ENCODE results near the gene DLGAP1.

The DLGAP1 gene

DNA sequence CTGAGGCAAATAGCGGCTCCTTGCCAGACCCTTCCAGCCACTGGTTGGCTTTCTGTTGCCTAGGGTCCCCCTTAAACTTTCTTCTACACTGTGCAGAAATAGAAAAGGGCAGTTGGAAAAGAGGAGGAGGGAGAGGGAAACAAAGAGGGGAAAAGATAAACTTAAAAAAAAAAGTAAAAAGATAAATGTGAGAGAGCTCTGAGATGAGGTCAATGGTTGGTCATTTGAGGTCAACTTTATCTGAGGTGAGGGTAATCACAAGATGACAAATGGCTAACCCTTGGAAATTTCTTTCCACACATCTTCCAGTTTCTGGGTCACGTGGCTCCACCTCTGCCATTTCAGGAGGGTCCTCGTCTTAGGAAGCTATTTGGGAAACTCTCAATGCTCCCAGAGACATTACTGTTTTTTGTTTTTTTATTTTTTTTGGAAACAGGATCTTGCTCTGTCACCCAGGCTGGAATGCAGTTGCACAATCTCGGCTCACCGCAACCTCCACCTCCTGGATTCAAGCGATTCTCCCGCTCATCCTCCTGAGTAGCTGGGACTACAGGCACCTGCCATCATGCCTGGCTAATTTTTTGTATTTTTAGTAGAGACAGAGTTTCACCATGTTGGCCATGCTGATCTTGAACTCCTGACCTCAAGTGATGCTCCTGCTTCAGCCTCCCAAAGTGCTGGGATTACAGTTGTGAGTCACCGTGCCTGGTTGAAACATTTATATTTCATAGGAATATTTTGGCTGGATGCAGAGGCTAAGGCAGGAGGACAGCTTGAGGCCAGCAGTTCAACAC is 805.3 kb downstream of the DLGAP1 start:
- no peak for DNase-seq (ENCODE audit: low read depth in 1 of 2, low spot score in 1 of 2)

DNA sequence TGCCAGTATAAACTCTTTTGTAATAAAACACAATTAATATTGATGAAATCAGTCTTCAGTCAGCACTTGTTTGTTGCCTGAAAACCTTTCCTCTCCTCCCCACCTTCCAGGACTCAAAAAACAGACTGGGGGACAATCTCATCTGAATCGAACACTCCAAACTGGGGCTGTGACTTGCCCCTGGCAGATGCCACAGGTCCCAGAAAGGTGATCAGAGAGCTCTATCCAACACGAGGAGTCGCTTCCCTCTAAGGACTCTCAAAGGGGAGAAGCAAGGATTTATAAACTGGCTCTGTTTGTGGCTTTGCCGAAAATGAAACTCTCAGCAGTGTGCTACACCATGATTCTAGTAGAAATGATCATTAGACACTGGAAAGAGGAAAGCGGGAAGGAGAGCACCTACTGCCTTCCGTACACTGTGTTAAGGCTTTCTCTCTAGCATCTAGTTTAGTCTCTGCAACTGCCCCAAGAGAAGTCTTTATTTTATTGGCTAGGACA is 805.9 kb downstream of the DLGAP1 start:
- no peak for DNase-seq (ENCODE audit: low read depth in 1 of 2, low spot score in 1 of 2)

GRCh38 chr18:3648641-3649040 is 806.5 kb downstream of the DLGAP1 start:
- DNase-seq (ENCODE audit: low read depth in 1 of 2, low spot score in 1 of 2), result no peak

DNA sequence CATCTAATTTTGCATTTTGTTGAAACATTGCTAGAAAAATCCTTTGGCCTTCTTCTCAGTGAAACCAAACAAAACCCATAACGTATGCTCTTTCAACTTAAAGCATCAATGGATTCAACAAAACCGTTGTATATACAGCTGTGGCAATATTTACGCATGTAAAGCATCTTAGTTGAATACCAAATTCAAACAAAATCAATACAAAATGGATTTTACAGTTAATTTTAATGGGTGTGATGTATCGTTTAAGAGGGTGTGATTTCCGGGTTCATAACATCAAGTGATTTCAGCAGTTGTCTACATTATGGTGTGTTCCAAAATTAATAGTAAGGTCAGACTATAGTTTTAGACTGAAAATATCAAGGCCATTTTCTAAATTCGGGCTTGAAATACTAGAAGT is 806.9 kb downstream of the DLGAP1 start:
- no peak for DNase-seq (ENCODE audit: low read depth in 1 of 2, low spot score in 1 of 2)

- no peak for DNase-seq (ENCODE audit: low read depth in 1 of 2, low spot score in 1 of 2)
Observed at GRCh38 chr18:3647636-3648035, 807.5 kb downstream of the DLGAP1 start.

DNA sequence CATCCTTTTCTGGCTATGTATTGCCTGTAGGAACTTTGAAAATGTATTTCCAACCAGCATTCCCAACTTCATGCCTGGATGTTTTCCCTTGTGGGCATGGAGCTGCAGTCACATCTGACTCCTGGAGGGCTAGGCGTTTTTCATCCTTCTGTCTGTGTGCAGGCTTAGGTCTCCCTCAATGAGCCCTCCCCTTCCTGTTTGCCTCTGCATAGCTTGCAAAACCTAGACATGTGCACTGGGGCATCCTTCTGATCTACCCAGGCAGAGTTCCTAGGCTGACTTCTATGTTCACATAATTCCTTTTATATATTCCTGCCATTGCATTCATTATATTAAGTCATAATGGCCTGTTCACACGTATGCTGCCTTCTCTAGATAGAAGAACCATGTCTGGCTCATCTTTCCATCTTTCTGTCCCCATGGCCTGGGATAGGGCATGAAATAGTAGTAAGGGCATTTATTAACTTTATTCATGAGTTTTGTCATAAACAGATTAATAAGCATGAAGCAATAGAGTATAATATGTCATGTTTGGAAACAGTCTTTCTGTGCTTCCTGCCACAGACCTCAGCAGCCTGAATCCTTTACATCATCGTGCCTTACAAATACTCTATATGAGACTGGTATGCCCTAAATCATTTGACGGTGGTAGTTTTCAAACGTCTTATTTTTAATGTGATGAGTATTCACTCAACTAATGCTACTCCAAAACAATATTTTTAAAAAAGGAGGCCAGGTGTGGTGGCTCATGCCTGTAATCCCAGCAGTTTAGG is 809.5 kb downstream of the DLGAP1 start:
- no peak for DNase-seq (ENCODE audit: low read depth in 1 of 2, low spot score in 1 of 2)

GRCh38 chr18:3634250-3634939 is 820.7 kb downstream of the DLGAP1 start:
- DNase-seq (ENCODE audit: low read depth in 1 of 2, low spot score in 1 of 2), result no peak

DNA sequence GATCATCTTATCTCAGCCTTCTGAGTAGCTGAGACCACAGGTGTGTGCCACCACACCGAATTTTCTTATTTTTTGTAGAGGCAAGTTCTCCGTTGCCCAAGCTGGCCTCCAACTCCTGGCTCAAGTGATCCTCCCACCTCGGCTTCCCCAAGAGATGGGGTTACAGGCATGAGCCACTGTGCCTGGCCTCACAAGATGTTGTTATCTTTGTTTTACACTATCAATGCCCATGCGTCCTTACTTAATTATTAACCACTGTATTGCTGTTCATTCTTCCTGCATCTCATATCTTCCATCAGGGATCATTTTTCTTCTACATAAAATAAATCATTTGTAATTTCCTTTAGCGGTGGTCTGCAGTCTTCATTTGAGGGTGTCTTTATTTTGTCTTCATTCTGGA is 823.2 kb downstream of the DLGAP1 start:
- DNase-seq (ENCODE audit: low read depth in 1 of 2, low spot score in 1 of 2), result no peak

DNA sequence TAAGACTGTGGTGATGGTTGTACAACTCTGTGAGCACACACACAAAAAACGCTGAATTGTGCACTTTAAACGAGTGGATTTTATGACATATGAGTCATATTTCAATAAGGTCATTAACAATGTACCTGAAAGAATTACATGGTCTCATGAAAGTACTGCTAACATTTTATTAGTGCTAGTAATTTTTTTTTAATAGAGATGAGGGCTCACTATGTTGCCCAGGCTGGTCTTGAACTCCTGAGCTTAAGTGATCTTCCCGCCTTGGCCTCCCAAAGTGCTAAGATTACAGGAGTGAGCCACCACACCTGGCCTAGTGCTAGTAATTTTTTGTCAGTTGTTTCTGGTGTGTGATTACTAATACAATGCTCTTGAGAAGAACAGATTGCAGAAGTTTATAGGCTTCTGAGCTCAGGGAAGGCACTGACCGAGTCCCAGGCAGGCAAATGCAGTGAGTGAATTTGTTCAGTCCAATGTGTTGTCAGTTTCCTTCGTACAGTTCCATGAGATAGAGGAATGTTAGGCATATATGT is 828.1 kb downstream of the DLGAP1 start:
- no peak for DNase-seq (ENCODE audit: low read depth in 1 of 2, low spot score in 1 of 2)

GRCh38 chr18:3625742-3626091 is 829.4 kb downstream of the DLGAP1 start:
- no peak for DNase-seq (ENCODE audit: low read depth in 1 of 2, low spot score in 1 of 2)

GRCh38 chr18:3624935-3625741 is 830.0 kb downstream of the DLGAP1 start:
- DNase-seq (ENCODE audit: low read depth in 1 of 2, low spot score in 1 of 2), result peak in 1 of 2 donors; percentile 69

- DNase-seq (ENCODE audit: low read depth in 1 of 2, low spot score in 1 of 2), result no peak
Observed at GRCh38 chr18:3624546-3624934, 830.6 kb downstream of the DLGAP1 start.

DNA sequence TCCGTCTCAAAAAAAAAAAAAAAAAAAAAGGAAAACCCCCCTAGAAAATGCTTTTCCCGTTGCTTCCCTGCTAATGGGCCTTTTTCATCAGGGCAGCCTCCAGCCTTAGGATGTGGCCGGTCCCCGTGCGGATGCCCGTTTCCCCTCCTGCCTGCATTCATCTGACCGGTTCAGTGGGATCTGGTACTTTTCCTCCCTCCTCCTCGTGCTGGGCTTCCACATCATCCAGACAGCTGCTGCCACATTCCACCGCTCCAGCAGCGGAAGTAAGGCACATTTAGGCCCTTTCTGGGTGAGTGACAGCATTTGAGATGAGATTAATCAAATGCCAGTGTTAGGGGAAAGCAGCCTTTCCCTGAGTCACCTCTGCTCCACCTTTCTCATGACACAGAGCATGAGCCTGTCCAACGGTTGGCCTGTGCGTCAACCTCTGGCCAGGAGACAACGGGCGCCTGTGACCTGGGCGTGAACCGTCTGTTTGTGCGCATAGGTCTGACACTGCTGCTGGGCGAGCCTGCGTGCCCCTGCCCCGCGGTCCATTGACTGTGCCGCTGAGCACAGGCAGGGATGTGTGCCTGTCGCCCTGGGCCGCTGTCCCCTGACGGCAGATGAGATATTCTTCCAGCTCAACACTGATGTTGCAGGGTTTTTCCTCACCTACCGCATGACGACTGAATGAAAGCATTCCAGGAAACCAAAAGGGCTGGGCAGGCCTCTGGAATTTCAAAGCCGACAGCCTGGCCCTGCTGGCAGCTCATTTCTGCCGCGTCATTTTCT is 831.1 kb downstream of the DLGAP1 start:
- peak in 1 of 2 donors; percentile 4 for DNase-seq (ENCODE audit: low read depth in 1 of 2, low spot score in 1 of 2)

DNA sequence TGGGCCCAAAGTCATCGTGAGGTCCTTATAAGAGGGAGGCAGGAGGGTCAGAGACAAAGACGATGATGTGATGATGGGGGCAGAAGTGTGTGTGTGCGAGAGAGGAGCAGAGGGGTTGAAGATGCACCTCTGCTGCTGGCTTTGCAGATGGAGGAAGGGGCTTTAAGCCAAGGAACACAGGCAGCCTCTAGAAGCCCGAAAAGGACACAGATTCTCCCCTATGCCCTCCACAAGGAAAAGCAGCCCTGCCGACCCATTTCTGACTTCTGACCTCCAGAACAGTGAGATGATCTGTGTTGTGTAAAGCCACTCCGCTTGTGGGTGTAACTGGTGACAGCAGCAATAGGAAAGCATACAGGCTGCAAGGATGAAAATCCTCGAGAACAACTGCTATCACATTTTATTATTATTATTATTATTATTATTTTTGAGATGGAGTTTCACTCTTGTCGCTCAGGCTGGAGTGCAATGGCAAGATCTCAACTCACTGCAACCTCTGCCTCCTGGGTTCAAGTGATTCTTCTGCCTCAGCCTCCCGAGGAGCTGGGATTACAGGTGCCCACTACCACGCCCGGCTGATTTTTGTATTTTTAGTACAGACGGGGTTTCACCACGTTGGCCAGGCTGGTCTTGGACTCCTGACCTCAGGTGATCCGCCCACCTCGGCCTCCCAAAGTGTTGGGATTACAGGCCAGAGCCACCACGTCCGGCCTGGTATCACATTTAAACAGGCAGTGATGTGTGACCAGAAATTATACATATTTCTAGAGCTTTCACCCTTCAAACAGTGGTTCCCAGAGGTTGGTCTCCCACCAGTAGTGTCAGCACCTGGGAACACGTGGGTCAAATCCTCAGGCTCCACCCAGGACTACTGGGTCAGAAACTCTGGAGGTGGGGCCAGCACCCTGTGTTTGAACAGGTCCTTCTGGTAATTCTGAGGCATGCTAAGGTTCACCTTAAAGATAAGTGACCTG is 834.7 kb downstream of the DLGAP1 start:
- DNase-seq (ENCODE audit: low read depth in 1 of 2, low spot score in 1 of 2), result no peak

DNA sequence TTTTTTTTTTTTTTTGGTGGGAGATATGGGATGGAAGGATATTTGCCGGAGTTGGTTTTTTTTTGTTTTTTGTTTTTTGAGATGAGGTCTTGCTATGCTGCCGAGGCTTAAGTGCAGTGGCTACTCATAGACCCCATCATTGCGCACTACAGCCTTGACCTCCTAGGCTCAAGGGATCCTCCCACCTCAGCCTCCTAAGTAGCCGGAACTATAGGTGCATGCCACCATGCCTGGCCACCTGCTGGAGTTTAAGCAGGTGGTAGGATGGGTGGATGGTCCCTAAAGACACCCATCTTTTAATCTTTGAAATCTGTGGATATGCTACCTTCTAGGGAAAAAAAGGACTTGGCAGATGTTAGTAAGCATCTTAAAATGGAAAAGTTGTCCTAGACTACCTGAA is 835.4 kb downstream of the DLGAP1 start:
- no peak for DNase-seq (ENCODE audit: low read depth in 1 of 2, low spot score in 1 of 2)

GRCh38 chr18:3619222-3619621 is 835.9 kb downstream of the DLGAP1 start:
- DNase-seq (ENCODE audit: low read depth in 1 of 2, low spot score in 1 of 2), result no peak

DNA sequence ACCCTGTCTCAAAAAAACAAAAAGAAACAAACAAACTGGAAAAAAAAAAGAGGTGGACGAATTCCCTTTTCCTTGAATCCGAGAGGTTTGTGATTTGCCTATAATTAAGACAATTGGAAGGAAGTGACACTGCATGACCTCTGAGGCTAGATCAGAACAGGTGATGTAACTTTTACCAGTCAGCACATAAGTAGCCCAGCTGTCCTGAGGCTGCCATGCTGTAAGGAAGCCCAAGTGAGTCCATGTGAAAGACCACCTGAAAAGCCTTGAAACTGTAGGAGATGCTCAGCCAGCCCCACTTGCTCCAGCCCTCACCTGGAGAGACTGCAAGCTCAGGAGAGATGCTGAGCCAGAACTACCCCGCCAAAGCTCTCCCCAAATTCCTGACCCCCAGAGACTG is 838.4 kb downstream of the DLGAP1 start:
- DNase-seq (ENCODE audit: low read depth in 1 of 2, low spot score in 1 of 2), result no peak

GRCh38 chr18:3616142-3616541 is 839.0 kb downstream of the DLGAP1 start:
- DNase-seq (ENCODE audit: low read depth in 1 of 2, low spot score in 1 of 2), result no peak

Measured in activated CD4-positive, alpha-beta T cell treated with anti-CD3 and anti-CD28 coated beads, Interleukin-2, amount 50 U/mL, for 24 hours (primary cell).